Measurements from ENCODE around the gene NPY.

GRCh38 chr7:24251568-24251967 is 32.4 kb upstream of the NPY start:
- TF ChIP-seq POU5F1 (IDR thresholded peaks at IDR 0.05; ENCODE audit: low read depth, low read length): no peak
- no peak for TF ChIP-seq POLR2AphosphoS5 (IDR thresholded peaks at IDR 0.05; ENCODE audit: low read depth, low read length)
- no peak for TF ChIP-seq CREB1 (IDR thresholded peaks at IDR 0.05)

Data from H1 (cell line).